Glutamatergic neuron (in vitro differentiated cells): Measurements from ENCODE around the gene HEATR5B. TPM values are rescaled to one million over a fixed set of nuclear protein-coding genes. Genes with fewer than 3 reads are reported as not detected.

ENCODE experiments used
- DNase-seq: peaks from one replicate; pipeline ENCODE4 v3.0.0; 2022
- H3K27ac Mint-ChIP-seq: one replicate; pipeline ENCODE4 v1.8.0; 2020; ENCODE audit warnings: mild to moderate bottlenecking, mixed read lengths, inconsistent platforms; ENCODE audit not compliant: unreplicated experiment
- H3K27me3 Mint-ChIP-seq: one replicate; pipeline ENCODE4 v1.8.0; 2020; ENCODE audit warnings: mild to moderate bottlenecking, moderate library complexity, mixed read lengths, inconsistent platforms; ENCODE audit not compliant: unreplicated experiment
- H3K36me3 Mint-ChIP-seq: one replicate; pipeline ENCODE4 v1.8.0; 2020; ENCODE audit warnings: mild to moderate bottlenecking, mixed read lengths, inconsistent platforms; ENCODE audit not compliant: unreplicated experiment
- H3K4me1 Mint-ChIP-seq: one replicate; pipeline ENCODE4 v1.8.0; 2020; ENCODE audit warnings: mild to moderate bottlenecking, low read depth, mixed read lengths, inconsistent platforms; ENCODE audit not compliant: unreplicated experiment
- H3K4me3 Mint-ChIP-seq: one replicate; pipeline ENCODE4 v1.8.0; 2020; ENCODE audit warnings: mild to moderate bottlenecking, mixed read lengths, inconsistent platforms; ENCODE audit not compliant: unreplicated experiment
- H3K9me3 Mint-ChIP-seq: one replicate; pipeline ENCODE4 v1.8.0; 2020; ENCODE audit warnings: mild to moderate bottlenecking, moderate library complexity, mixed read lengths, inconsistent platforms; ENCODE audit not compliant: unreplicated experiment
- total RNA-seq: library from RNA; stranded (reverse); fragmentation: NEBNext Ultra II Directional; extraction: Animal tissue kit (Norgen Biotek cat#: 25700); gene quantifications from one replicate; pipeline ENCODE4 v1.2.1, GENCODE V29; 2021; ENCODE audit not compliant: unreplicated experiment
- TF ChIP-seq, protein P1 (sequence below): fragments of 200-600 bp; sonication (generic); IDR thresholded peaks from one replicate; pipeline ENCODE4 v1.5.0; 2021; ENCODE audit not compliant: partially characterized antibody, unreplicated experiment

Gene HEATR5B
- total RNA-seq, 1 donor from 2014 or later, result 33.5 TPM

DNA sequence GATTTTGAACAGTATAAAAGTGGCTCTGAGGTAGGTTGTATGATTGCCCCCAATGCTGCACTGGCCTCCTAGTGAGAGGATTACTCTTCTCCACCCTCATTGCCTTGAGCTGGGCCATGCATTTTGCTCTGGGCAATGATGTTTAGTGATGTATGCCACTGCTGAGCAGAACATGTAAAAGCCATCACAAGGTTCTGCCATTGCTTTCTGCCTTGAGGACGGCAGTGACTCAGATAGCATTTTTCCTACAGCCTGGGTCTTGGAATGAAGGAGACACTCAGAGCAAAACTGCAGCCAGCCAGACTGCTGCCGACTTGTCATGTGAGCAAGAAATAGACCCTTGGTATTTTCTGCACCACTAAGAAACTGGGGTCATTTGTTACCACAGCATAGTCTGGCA is 27.8 kb upstream of the HEATR5B start:
- no peaks in the 10 kb centered on the region for H3K9me3 Mint-ChIP-seq
- DNase-seq, result no peak
- H3K27ac Mint-ChIP-seq, result no peak overlapping the region
- no peaks in the 10 kb centered on the region for H3K36me3 Mint-ChIP-seq
- no peaks in the 10 kb centered on the region for H3K27me3 Mint-ChIP-seq
- no peaks in the 10 kb centered on the region for H3K4me1 Mint-ChIP-seq
- TF ChIP-seq, protein P1, sequence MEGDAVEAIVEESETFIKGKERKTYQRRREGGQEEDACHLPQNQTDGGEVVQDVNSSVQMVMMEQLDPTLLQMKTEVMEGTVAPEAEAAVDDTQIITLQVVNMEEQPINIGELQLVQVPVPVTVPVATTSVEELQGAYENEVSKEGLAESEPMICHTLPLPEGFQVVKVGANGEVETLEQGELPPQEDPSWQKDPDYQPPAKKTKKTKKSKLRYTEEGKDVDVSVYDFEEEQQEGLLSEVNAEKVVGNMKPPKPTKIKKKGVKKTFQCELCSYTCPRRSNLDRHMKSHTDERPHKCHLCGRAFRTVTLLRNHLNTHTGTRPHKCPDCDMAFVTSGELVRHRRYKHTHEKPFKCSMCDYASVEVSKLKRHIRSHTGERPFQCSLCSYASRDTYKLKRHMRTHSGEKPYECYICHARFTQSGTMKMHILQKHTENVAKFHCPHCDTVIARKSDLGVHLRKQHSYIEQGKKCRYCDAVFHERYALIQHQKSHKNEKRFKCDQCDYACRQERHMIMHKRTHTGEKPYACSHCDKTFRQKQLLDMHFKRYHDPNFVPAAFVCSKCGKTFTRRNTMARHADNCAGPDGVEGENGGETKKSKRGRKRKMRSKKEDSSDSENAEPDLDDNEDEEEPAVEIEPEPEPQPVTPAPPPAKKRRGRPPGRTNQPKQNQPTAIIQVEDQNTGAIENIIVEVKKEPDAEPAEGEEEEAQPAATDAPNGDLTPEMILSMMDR, result no peak
- H3K4me3 Mint-ChIP-seq, result no peak overlapping the region

GRCh38 chr2:37110306-37111212 is 26.4 kb upstream of the HEATR5B start:
- no peaks in the 10 kb centered on the region for H3K27me3 Mint-ChIP-seq
- DNase-seq, result no peak
- TF ChIP-seq, protein P1, result no peak
- H3K9me3 Mint-ChIP-seq, result peaks cover 2% of the 10 kb centered on the region
- no peak overlapping the region for H3K4me3 Mint-ChIP-seq
- H3K4me1 Mint-ChIP-seq, result peaks cover 2% of the 10 kb centered on the region
- H3K27ac Mint-ChIP-seq, result no peak overlapping the region
- H3K36me3 Mint-ChIP-seq, result no peaks in the 10 kb centered on the region

GRCh38 chr2:37109523-37109922 is 25.4 kb upstream of the HEATR5B start:
- TF ChIP-seq, protein P1, result no peak
- H3K4me3 Mint-ChIP-seq, result no peak overlapping the region
- peaks cover 6% of the 10 kb centered on the region for H3K4me1 Mint-ChIP-seq
- no peak for DNase-seq
- no peaks in the 10 kb centered on the region for H3K36me3 Mint-ChIP-seq
- H3K27me3 Mint-ChIP-seq, result no peaks in the 10 kb centered on the region
- no peak overlapping the region for H3K27ac Mint-ChIP-seq
- peaks cover 2% of the 10 kb centered on the region for H3K9me3 Mint-ChIP-seq

GRCh38 chr2:37105150-37105549 is 21.0 kb upstream of the HEATR5B start:
- Mint-ChIP-seq H3K27ac (no peak overlapping the region), H3K4me3 (no peak overlapping the region), H3K4me1 (peaks cover 6% of the 10 kb centered on the region), H3K36me3 (no peaks in the 10 kb centered on the region), H3K9me3 (peaks cover 2% of the 10 kb centered on the region), H3K27me3 (no peaks in the 10 kb centered on the region)
- DNase-seq, result no peak
- TF ChIP-seq, protein P1, result no peak

DNA sequence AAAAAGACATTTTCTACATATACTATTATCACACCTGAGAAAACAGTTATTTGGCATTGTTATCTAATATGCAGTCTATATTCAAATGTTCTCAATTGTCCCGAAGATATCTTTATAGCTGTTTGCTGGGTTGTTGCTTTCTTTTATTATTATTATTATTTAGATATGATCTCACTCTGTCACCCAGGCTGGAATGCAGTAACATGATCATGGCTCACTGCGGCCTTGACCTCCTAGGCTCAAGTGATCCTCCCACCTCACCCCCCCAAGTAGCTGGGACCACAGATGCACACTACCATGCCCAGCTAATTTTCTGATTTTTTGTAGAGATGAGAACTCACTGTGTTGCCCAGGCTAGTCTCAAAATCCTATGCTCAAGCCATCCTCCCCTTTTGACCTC is 20.0 kb upstream of the HEATR5B start:
- peaks cover 2% of the 10 kb centered on the region for H3K9me3 Mint-ChIP-seq
- no peak for DNase-seq
- no peaks in the 10 kb centered on the region for H3K36me3 Mint-ChIP-seq
- no peak overlapping the region for H3K27ac Mint-ChIP-seq
- H3K4me1 Mint-ChIP-seq, result peaks cover 6% of the 10 kb centered on the region
- TF ChIP-seq, protein P1, result no peak
- no peak overlapping the region for H3K4me3 Mint-ChIP-seq
- no peaks in the 10 kb centered on the region for H3K27me3 Mint-ChIP-seq
